Activated T-cell treated with anti-CD3 and anti-CD28 coated beads, Interleukin-2, amount 50 U/mL, for 72 hours (primary cell): Measurements from ENCODE around the gene SRGAP1. TPM values are rescaled to one million over a fixed set of nuclear protein-coding genes. Genes with fewer than 3 reads are reported as not detected.

Source experiments
- ATAC-seq, 2 donors: fragments of 150-1000 bp; cut with Tn5 transposase; replicated peaks in 1 of 2; 2 replicates each; pipeline ENCODE4 v1.10.0; 2021; ENCODE audit warnings: moderate library complexity in 2 of 2, mild to moderate bottlenecking in 1 of 2
- DNase-seq, 2 donors: peaks; one replicate each; pipeline ENCODE4 v3.0.0; 2021 to 2022; ENCODE audit warnings: mixed read lengths in 1 of 2
- H3K27ac Mint-ChIP-seq: one replicate; pipeline ENCODE4 v1.8.0; 2022; ENCODE audit warnings: mild to moderate bottlenecking, moderate library complexity, mixed read lengths
- H3K27me3 Mint-ChIP-seq: one replicate; pipeline ENCODE4 v1.8.0; 2022; ENCODE audit warnings: low read depth, mixed read lengths
- H3K36me3 Mint-ChIP-seq, 2 donors: one replicate each; pipeline ENCODE4 v1.8.0; 2022; ENCODE audit warnings: mixed read lengths in 2 of 2, mild to moderate bottlenecking in 1 of 2; ENCODE audit not compliant: insufficient read depth in 2 of 2
- H3K4me1 Mint-ChIP-seq: one replicate; pipeline ENCODE4 v1.8.0; 2022; ENCODE audit warnings: low read depth, mixed read lengths
- H3K4me3 Mint-ChIP-seq, 2 donors: one replicate each; pipeline ENCODE4 v1.8.0; 2022; ENCODE audit warnings: mild to moderate bottlenecking in 2 of 2, mixed read lengths in 2 of 2, moderate library complexity in 2 of 2
- H3K9me3 Mint-ChIP-seq, 2 donors: one replicate each; pipeline ENCODE4 v1.8.0; 2022; ENCODE audit warnings: mixed read lengths in 2 of 2
- total RNA-seq, 2 donors: library from RNA; stranded (reverse); gene quantifications; one replicate each; pipeline ENCODE4 v1.2.3, GENCODE V29; 2022

Gene SRGAP1
- total RNA-seq, 2 donors from 2014 or later, result 0.02 to 0.19 TPM

DNA sequence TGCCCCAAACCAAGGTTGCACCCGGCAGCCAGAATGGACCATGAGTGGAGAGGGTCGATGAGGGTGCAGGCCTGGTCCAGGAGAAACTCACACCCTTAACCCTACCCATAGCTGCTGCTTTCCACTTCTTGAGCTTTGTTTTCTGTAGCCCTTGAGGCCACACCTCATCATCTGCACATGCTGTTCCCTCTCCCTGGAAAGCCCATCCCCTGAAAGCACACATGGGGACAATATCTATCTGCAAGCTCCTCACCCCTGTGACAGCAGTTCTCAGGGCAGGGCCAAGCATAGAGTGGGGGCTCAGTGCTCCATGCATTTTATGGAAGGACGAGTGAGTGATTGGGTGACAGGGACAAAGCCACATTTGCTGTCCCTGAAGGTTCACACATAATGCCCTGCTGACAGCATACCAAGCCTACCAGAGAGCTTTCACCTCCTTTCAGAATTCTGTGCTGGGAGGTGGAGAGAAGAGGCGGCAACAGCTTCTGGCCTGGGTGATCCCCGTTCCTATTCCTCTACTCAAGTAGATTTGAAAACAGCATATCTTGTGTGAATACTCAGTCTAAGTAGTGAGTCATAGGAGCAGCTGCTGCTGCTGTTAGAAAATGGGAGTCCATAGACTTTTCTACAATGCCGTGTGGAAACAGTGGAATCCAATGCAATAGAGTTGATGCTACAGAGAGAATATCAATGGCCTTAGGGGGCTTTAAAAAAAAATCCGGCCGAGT, 44.6 kb downstream of the SRGAP1 start:
- Mint-ChIP-seq H3K27ac (no peak overlapping the region), H3K36me3 (no peaks in the 10 kb centered on the region), H3K9me3 (no peaks in the 10 kb centered on the region), H3K4me1 (no peaks in the 10 kb centered on the region), H3K4me3 (no peak overlapping the region), H3K27me3 (peaks cover 21% of the 10 kb centered on the region)
- DNase-seq (no peak), ATAC-seq (no peak)

DNA sequence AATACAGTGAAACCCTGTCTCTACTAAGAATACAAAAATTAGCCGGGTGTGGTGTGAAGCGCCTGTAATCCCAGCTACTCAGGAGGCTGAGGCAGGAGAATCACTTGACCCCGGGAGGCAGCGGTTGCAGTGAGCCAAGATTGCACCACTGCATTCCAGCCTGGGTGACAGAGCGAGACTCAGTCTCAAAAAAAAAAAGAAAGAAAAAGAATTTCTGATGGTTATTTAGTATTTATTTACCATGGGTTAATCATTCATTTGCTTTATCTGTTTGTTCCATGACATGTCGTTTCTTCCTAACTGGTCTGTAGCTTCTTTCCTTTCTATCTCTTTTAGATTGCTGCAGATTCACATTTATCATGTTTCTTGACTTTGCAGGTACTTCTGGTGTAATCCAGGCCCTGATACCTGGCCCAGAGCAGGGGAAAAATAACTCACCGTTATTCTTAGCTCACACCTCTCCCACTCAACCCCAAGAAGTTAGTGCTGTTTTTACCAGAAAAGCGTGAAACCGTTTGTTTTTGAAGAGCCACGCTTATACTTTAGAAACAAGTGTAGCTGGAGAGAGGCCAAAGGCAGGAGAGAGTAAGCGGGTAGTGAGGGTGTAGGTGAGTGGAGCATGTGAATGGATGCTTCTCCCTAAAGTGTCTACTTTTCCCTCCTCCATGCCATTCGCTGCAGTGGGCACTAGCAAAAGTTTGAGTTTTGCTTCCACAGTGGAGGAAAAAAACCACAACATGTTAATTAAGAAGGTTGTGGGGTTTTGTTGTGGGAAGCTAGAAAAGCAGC, 45.4 kb downstream of the SRGAP1 start:
- H3K36me3 Mint-ChIP-seq, result no peaks in the 10 kb centered on the region
- H3K27me3 Mint-ChIP-seq, result peaks cover 21% of the 10 kb centered on the region
- no peaks in the 10 kb centered on the region for H3K4me1 Mint-ChIP-seq
- H3K9me3 Mint-ChIP-seq, result no peaks in the 10 kb centered on the region
- ATAC-seq, result no peak
- H3K4me3 Mint-ChIP-seq, result no peak overlapping the region
- DNase-seq, result no peak
- no peak overlapping the region for H3K27ac Mint-ChIP-seq

- H3K27me3 Mint-ChIP-seq, result peaks cover 25% of the 10 kb centered on the region
- H3K9me3 Mint-ChIP-seq, result no peaks in the 10 kb centered on the region
- ATAC-seq (no peak), DNase-seq (no peak)
- H3K27ac Mint-ChIP-seq, result no peak overlapping the region
- no peak overlapping the region for H3K4me3 Mint-ChIP-seq
- H3K36me3 Mint-ChIP-seq, result no peaks in the 10 kb centered on the region
- H3K4me1 Mint-ChIP-seq, result no peaks in the 10 kb centered on the region
These were observed 48.7 kb downstream of the SRGAP1 start for GRCh38 chr12:63893170-63893569.

GRCh38 chr12:63894132-63894531, 49.6 kb downstream of the SRGAP1 start:
- Mint-ChIP-seq H3K27me3 (peaks cover 19% of the 10 kb centered on the region), H3K4me1 (no peaks in the 10 kb centered on the region), H3K9me3 (no peaks in the 10 kb centered on the region), H3K4me3 (no peak overlapping the region), H3K36me3 (no peaks in the 10 kb centered on the region), H3K27ac (no peak overlapping the region)
- no peak for ATAC-seq
- no peak for DNase-seq

DNA sequence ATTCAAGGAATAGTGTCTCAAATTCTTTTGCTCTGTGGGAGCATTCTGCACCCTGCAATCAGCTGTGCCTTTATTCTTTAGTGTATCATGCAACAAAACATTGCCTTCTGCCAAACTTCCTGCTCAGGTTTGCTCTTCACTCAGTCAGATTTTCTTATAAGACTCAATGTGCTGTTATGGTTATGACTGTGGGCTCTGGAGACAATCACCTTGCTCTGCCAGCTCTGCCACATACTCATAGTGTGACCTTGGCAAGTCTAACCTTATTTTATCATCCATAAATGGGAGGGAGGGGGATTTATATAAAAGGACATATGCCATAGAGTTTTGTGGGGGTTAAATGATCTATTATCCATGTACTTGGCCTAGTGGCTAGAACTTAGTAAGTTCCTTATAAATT, 51.3 kb downstream of the SRGAP1 start:
- Mint-ChIP-seq H3K27me3 (peaks cover 16% of the 10 kb centered on the region), H3K36me3 (no peaks in the 10 kb centered on the region), H3K27ac (no peak overlapping the region), H3K4me3 (no peak overlapping the region), H3K4me1 (no peaks in the 10 kb centered on the region), H3K9me3 (no peaks in the 10 kb centered on the region)
- no peak for DNase-seq
- no peak for ATAC-seq

- ATAC-seq (no peak), DNase-seq (no peak)
- Mint-ChIP-seq H3K9me3 (no peaks in the 10 kb centered on the region), H3K27ac (no peak overlapping the region), H3K4me1 (no peaks in the 10 kb centered on the region), H3K4me3 (no peak overlapping the region), H3K27me3 (peaks cover 14% of the 10 kb centered on the region), H3K36me3 (no peaks in the 10 kb centered on the region)
These were observed 53.4 kb downstream of the SRGAP1 start for GRCh38 chr12:63897931-63898330.

DNA sequence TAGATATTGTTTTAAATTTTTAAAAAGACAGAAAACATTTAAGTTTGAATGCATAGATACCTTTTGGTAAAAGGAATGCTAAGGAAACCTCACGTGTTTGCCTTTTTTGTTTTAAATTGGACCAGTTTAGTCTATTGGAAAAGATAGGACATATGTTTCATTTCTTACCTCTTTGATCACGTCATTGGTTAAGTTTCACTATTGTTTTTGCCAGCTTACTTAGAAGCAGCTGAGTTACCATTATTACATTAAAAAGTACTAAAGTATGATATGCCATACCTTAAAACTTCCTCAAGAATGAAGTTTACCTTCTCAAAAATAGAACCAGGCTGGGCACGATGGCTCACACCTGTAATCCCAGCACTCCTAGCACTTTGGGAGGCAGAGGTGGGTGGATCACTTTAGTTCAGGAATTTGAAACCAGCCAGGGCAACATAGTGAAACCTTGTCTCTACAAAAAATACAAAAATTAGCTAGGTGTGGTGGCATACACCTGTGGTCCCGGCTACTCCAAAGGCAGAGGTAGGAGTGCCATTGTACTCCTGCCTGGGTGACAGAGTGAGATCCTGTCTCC, 54.4 kb downstream of the SRGAP1 start:
- Mint-ChIP-seq H3K36me3 (no peaks in the 10 kb centered on the region), H3K27ac (no peak overlapping the region), H3K4me1 (no peaks in the 10 kb centered on the region), H3K9me3 (no peaks in the 10 kb centered on the region), H3K27me3 (peaks cover 14% of the 10 kb centered on the region), H3K4me3 (no peak overlapping the region)
- ATAC-seq (no peak), DNase-seq (no peak)

GRCh38 chr12:63899396-63899795, 54.9 kb downstream of the SRGAP1 start:
- H3K4me3 Mint-ChIP-seq, result no peak overlapping the region

DNA sequence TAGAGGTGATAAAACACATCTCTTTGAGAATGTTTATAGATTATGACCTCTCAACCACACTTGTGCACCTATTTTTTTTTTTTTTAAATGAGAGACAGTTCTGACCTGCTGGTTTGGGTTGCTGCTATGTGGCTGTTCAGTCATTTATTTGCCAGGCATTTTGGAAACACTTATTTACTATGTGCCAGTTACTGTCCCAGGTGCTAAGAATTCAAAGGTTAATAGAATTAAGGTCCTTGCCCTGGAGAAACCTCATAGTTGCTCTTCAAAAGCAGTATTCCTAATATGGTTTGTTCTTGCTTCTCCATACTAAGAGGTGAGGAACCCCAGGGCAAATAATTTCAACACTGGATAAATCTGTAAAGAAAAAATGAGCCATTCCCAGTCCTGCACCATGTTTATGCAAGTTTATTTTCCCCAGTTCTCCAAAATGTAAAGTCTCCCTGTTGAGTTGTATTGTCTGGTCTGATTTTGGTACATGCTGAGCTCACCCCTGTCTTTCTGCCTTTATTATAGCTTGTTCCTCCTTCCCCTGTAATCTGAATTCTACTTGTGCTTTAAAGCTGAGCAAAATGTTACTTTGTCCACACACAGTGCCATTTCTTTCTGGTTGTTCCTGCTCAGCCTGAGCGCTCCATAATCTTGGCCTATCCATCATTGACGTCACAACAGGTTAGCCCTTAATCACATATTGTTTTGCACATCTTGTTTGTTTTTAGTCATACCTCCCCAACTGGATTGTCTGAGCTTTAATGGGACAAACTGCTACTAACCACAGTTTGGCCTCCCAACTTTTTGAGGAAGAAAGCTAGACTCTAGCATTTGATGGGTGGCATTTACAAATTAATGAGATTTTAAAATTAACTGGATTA, 56.7 kb downstream of the SRGAP1 start:
- ATAC-seq (no peak), DNase-seq (no peak)
- no peak overlapping the region for H3K27ac Mint-ChIP-seq
- no peaks in the 10 kb centered on the region for H3K4me1 Mint-ChIP-seq
- peaks cover 14% of the 10 kb centered on the region for H3K27me3 Mint-ChIP-seq
- H3K9me3 Mint-ChIP-seq, result no peaks in the 10 kb centered on the region
- no peaks in the 10 kb centered on the region for H3K36me3 Mint-ChIP-seq
- no peak overlapping the region for H3K4me3 Mint-ChIP-seq

More at GRCh38 chr12:63899396-63899795, 54.9 kb downstream of the SRGAP1 start:
- DNase-seq, result no peak
- no peak for ATAC-seq
- no peaks in the 10 kb centered on the region for H3K4me1 Mint-ChIP-seq
- no peak overlapping the region for H3K27ac Mint-ChIP-seq
- H3K36me3 Mint-ChIP-seq, result no peaks in the 10 kb centered on the region
- peaks cover 14% of the 10 kb centered on the region for H3K27me3 Mint-ChIP-seq
- H3K9me3 Mint-ChIP-seq, result no peaks in the 10 kb centered on the region

DNA sequence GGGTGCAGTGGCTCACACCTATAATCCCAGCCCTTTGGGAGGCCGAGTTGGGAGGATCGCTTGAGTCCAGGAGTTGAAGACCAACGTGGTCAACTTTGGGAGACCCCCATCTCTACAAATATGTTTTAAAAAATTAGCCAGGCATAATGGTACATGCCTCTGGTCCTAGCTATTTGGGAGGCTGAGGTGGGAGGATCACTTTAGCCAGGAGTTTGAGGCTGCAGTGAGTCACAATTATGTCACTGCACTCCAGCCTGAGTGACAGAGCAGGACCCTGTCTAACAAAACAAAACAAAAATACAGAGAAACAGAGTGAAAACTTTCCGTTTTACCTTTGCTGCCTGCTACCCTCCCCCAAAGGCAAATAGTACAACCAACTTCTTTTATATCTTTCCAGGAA, 60.2 kb downstream of the SRGAP1 start:
- peaks cover 5% of the 10 kb centered on the region for H3K27me3 Mint-ChIP-seq
- H3K4me3 Mint-ChIP-seq, result no peak overlapping the region
- ATAC-seq (no peak), DNase-seq (no peak)
- peaks cover 0 to 2% of the 10 kb centered on the region in 2 donors for H3K9me3 Mint-ChIP-seq
- H3K4me1 Mint-ChIP-seq, result no peaks in the 10 kb centered on the region
- H3K27ac Mint-ChIP-seq, result no peak overlapping the region
- H3K36me3 Mint-ChIP-seq, result peaks cover 0 to 1% of the 10 kb centered on the region in 2 donors

DNA sequence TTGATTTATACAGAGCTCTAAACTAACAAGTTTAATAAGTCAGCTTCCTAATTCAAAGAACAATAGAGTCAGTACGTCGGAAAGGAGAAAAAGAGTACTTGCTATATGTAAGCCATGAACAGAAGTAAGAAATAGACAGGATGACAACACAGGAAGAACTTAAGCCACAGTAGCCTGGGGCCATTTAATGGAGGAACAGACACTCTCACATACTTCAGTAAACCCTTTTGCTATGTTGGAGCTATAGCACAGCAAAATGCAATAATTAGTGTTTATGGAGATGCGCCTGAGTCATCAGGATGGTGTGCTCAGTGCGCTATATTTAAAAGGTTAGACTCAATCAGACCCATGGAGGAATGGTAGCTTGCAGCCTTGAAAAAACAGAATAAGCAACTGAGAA, 61.0 kb downstream of the SRGAP1 start:
- Mint-ChIP-seq H3K9me3 (peaks cover 0 to 2% of the 10 kb centered on the region in 2 donors), H3K36me3 (peaks cover 0 to 1% of the 10 kb centered on the region in 2 donors), H3K4me1 (no peaks in the 10 kb centered on the region), H3K4me3 (no peak overlapping the region), H3K27ac (no peak overlapping the region), H3K27me3 (peaks cover 5% of the 10 kb centered on the region)
- ATAC-seq, result no peak
- DNase-seq, result no peak

GRCh38 chr12:63906876-63907275, 62.4 kb downstream of the SRGAP1 start:
- peaks cover 0 to 2% of the 10 kb centered on the region in 2 donors for H3K9me3 Mint-ChIP-seq
- peaks cover 0 to 1% of the 10 kb centered on the region in 2 donors for H3K36me3 Mint-ChIP-seq
- H3K4me3 Mint-ChIP-seq, result no peak overlapping the region
- ATAC-seq (no peak), DNase-seq (no peak)
- H3K4me1 Mint-ChIP-seq, result no peaks in the 10 kb centered on the region
- no peaks in the 10 kb centered on the region for H3K27me3 Mint-ChIP-seq
- H3K27ac Mint-ChIP-seq, result no peak overlapping the region

- H3K27ac Mint-ChIP-seq, result no peak overlapping the region
- peaks cover 0 to 1% of the 10 kb centered on the region in 2 donors for H3K36me3 Mint-ChIP-seq
- H3K4me1 Mint-ChIP-seq, result no peaks in the 10 kb centered on the region
- peaks cover 0 to 2% of the 10 kb centered on the region in 2 donors for H3K9me3 Mint-ChIP-seq
- no peaks in the 10 kb centered on the region for H3K27me3 Mint-ChIP-seq
- ATAC-seq, result no peak
- DNase-seq, result no peak
- no peak overlapping the region for H3K4me3 Mint-ChIP-seq
These were observed 63.1 kb downstream of the SRGAP1 start for GRCh38 chr12:63907561-63907960.
